Kidney (tissue), 14 donors: ENCODE results near the gene UBE2J2. TPM values are rescaled to one million over a fixed set of nuclear protein-coding genes. Genes with fewer than 3 reads are reported as not detected.

Experiments
- DNase-seq, 5 donors: peaks; one replicate each; pipeline ENCODE4 v3.0.0-alpha.2; 2013 to 2020
- FAIRE-seq: peaks from 2 replicates; lab custom pipeline; 2012; peaks lifted over from hg19 to GRCh38; lab: Jason Lieb, UNC
- H3K27ac ChIP-seq, 2 donors: one replicate each; pipeline ENCODE4 v1.7.0; 2013; ENCODE audit warnings: low read depth in 2 of 2, low read length in 2 of 2, inconsistent platforms in 1 of 2
- H3K27me3 ChIP-seq: one replicate; pipeline ENCODE4 v1.7.1; 2013; ENCODE audit warnings: low read length, inconsistent platforms; ENCODE audit not compliant: control insufficient read depth, insufficient read depth
- H3K36me3 ChIP-seq, 3 donors: one replicate each; pipeline versions ENCODE4 v1.7.0 to v1.7.1; 2013; ENCODE audit warnings: low read length in 3 of 3, control low read depth in 1 of 3, inconsistent platforms in 1 of 3; ENCODE audit not compliant: insufficient read depth in 3 of 3, control insufficient read depth in 2 of 3
- H3K4me1 ChIP-seq, 3 donors: one replicate each; pipeline versions ENCODE4 v1.7.0 to v1.7.1; 2013; ENCODE audit warnings: low read length in 3 of 3, inconsistent platforms in 1 of 3, low read depth in 1 of 3; ENCODE audit not compliant: control insufficient read depth in 2 of 3, insufficient read depth in 2 of 3
- H3K4me3 ChIP-seq, 3 donors: one replicate each; pipeline versions ENCODE4 v1.7.0 to v1.8.1; 2013; ENCODE audit warnings: low read length in 3 of 3, control low read depth in 1 of 3, inconsistent platforms in 1 of 3
- H3K9ac ChIP-seq, 3 donors: one replicate each; pipeline versions ENCODE4 v1.7.0 to v1.7.1; 2013; ENCODE audit warnings: low read length in 3 of 3, control low read depth in 1 of 3, inconsistent platforms in 1 of 3
- H3K9me3 ChIP-seq, 3 donors: one replicate each; pipeline versions ENCODE4 v1.7.0 to v1.7.1; 2013; ENCODE audit warnings: low read length in 3 of 3, control low read depth in 1 of 3, inconsistent platforms in 1 of 3; ENCODE audit not compliant: control insufficient read depth in 2 of 3, insufficient read depth in 1 of 3
- CTCF ChIP-seq: IDR thresholded peaks from 3 replicates; pipeline ENCODE4 v1.5.1; 2012; ENCODE audit warnings: mild to moderate bottlenecking, moderate library complexity, borderline replicate concordance; ENCODE audit not compliant: insufficient read depth; ENCODE audit errors: extremely low read depth
- intact Hi-C: fragments of 100-400 bp; cut with DNase I; formaldehyde crosslinking; loops from one replicate; pipeline ENCODE4 v1.11.1; 2022
- polyA plus RNA-seq: library from polyadenylated mRNA; stranded (reverse); fragments of 350-450 nt; fragmentation: Illumina TruSeq; extraction: RNeasy Lipid Tissue Mini Kit (QIAGEN cat#74804); gene quantifications from one replicate; pipeline ENCODE4 v1.2.3, GENCODE V29; 2014; ENCODE audit warnings: low read depth, low replicate concordance; ENCODE audit not compliant: insufficient read depth
- total RNA-seq: library from RNA; stranded (reverse); fragmentation: NEBNext Ultra II Directional; extraction: Animal tissue kit (Norgen Biotek cat#: 25700); gene quantifications from one replicate; pipeline ENCODE4 v1.2.1, GENCODE V29; 2021
- donor health status: control.
- donor health status: control.
- donor health status: control.
- donor health status: control.
- donor health status: control.
- donor health status: DM: yes; HTN: yes; CAD: no.
- donor health status: Normal renal cell carcinoma (clear cell type).

The UBE2J2 gene
- total and polyA plus RNA-seq, 2 donors from 2014 or later = 56.6 to 57.4 TPM

GRCh38 chr1:1274931-1275431 is 1.3 kb upstream of the UBE2J2 start:
- peaks cover 0 to 5% (median 0%) of the 10 kb centered on the region in 3 donors for H3K36me3 ChIP-seq
- H3K27ac ChIP-seq = no peak overlapping the region
- no peak for TF ChIP-seq CTCF
- DNase-seq = peak in 1 of 5 donors; percentile 76
- H3K4me1 ChIP-seq = peaks cover 0 to 29% (median 25%) of the 10 kb centered on the region in 3 donors
- no peak for FAIRE-seq
- H3K9me3 ChIP-seq = no peaks in the 10 kb centered on the region
- H3K27me3 ChIP-seq = no peaks in the 10 kb centered on the region
- intact Hi-C loops = no loop called here
- no peak overlapping the region for H3K9ac ChIP-seq
- peak overlapping the region in 1 of 3 donors; percentile 87 for H3K4me3 ChIP-seq

DNA sequence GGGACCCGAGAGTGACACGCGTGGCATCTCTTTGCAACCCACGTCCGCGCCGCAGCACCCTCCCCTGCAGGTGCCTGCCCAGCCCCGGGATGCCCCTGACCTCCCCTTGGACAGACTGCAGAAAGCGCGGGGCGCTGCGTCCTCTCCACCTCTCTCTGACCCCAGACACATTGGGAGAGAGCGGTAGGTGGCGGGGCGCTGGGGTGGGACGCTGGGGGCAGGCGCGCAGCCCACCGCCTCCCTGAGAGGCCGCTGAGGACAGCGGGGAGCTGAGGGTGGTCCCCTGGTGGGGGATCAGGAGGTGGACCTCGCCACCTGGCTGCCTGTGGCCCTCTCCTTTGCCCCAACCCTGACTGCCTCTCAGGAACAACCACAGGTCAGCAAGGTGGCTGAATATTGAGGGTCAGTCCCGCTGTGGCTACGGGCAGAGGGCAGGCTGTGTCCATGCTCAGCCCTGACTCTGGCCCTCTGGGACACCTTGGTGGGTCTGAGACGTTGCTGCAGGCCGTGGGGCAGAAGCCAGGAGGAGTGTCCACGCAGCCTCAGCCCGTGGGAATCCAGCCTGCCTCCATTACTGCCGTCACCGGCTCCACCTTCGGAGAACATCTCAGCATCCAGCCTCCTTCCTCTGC is 761 bp upstream of the UBE2J2 start:
- peaks cover 0 to 5% (median 0%) of the 10 kb centered on the region in 3 donors for H3K36me3 ChIP-seq
- H3K9me3 ChIP-seq = no peaks in the 10 kb centered on the region
- DNase-seq = peak in 1 of 5 donors; percentile 57
- peak overlapping the region in 1 of 2 donors; percentile 32 for H3K27ac ChIP-seq
- H3K4me1 ChIP-seq = peaks cover 0 to 29% (median 25%) of the 10 kb centered on the region in 3 donors
- peak overlapping the region in 2 of 3 donors; percentile 51 to 61 for H3K9ac ChIP-seq
- H3K4me3 ChIP-seq = peak overlapping the region; percentile 44 to 87 (median 49)
- intact Hi-C loops = no loop called here
- H3K27me3 ChIP-seq = no peaks in the 10 kb centered on the region
- peak; percentile 27 for TF ChIP-seq CTCF
- no peak for FAIRE-seq

DNA sequence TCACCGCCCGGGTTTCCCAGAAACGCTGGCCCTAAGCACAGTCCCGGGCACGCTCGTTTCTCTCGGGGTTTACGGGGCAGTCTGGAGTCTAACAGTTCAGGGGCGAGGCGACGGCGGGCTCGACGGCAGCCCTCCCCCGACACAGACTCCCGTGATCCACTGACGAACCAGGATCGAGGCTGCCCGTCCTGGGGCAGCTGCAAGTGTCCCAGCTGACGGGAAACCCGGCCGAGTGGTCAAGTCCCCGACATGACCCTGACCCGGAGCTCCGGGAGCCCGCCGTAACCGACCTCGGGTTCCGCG is 494 bp downstream of the UBE2J2 start:
- FAIRE-seq (no peak), DNase-seq (peak in 2 of 5 donors; percentile 64 to 81)
- Histone ChIP-seq H3K9ac (peak overlapping the region; percentile 13 to 91 (median 13)), H3K36me3 (peaks cover 0 to 5% (median 0%) of the 10 kb centered on the region in 3 donors), H3K27me3 (no peaks in the 10 kb centered on the region), H3K4me3 (peak overlapping the region; percentile 62 to 87 (median 70)), H3K9me3 (no peaks in the 10 kb centered on the region), H3K27ac (peak overlapping the region; percentile 51 to 52), H3K4me1 (peaks cover 0 to 29% (median 25%) of the 10 kb centered on the region in 3 donors)
- intact Hi-C loops = no loop called here
- no peak for TF ChIP-seq CTCF
